AG04449 (cell line): ENCODE results near the gene LRP2.

Source experiments
- CTCF ChIA-PET: fragments of 350-600 bp; formaldehyde crosslinking; extraction: SDS; loops from one replicate; lab custom pipeline; 2021; ENCODE audit warnings: antibody characterized with exemption; lab: Yijun Ruan, JAX
- POLR2A ChIA-PET: fragments of 400-600, 350-600 bp; formaldehyde crosslinking; extraction: SDS; loops from one replicate; lab custom pipeline; 2020; ENCODE audit warnings: antibody characterized with exemption, inconsistent platforms; lab: Yijun Ruan, JAX
- DNase-seq: peaks from one replicate; pipeline ENCODE4 v3.0.0-alpha.2; 2010; ENCODE audit warnings: low read depth, low spot score
- H3K4me3 ChIP-seq: 2 replicates; pipeline ENCODE4 v1.5.1; 2011; ENCODE audit warnings: low read depth, mild to moderate bottlenecking, control low read depth, low read length
- CTCF ChIP-seq: IDR thresholded peaks from one replicate; pipeline ENCODE4 v1.5.1; 2011; ENCODE audit warnings: mild to moderate bottlenecking, moderate library complexity, low read length, control low read depth, inconsistent platforms; ENCODE audit not compliant: insufficient read depth; ENCODE audit errors: missing control alignments

LRP2 gene

GRCh38 chr2:169225233-169225750 lies 137.0 kb downstream of the LRP2 start:
- CTCF ChIA-PET, result no interaction called here
- TF ChIP-seq CTCF, result no peak
- H3K4me3 ChIP-seq, result no peak overlapping the region
- POLR2A ChIA-PET, result no interaction called here
- no peak for DNase-seq

DNA sequence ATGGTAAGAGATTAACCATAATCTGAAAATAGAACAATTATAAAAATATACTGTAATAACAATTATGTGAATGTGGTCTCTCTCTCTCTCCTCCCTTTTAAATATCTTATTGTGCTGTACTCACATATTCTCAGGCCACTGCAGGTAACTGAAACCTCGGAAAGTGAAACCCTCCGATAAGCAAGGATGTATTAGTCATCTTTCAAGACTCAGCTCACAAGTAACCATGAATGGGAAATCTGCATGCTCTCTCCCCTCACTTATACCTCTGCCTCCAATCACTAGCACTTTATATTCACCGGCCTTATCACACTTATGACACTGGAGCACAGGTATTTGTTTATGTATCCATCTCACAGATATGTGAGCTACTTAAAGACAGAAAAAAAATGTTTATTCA lies 139.7 kb downstream of the LRP2 start:
- DNase-seq, result no peak
- no peak overlapping the region for H3K4me3 ChIP-seq
- no peak for TF ChIP-seq CTCF
- CTCF ChIA-PET, result interaction anchor here (1.5 kb wide), 1 partner anchor 113 kb away, joined by 4 read pairs; no protein-coding TSS in a partner anchor
- POLR2A ChIA-PET, result no interaction called here

DNA sequence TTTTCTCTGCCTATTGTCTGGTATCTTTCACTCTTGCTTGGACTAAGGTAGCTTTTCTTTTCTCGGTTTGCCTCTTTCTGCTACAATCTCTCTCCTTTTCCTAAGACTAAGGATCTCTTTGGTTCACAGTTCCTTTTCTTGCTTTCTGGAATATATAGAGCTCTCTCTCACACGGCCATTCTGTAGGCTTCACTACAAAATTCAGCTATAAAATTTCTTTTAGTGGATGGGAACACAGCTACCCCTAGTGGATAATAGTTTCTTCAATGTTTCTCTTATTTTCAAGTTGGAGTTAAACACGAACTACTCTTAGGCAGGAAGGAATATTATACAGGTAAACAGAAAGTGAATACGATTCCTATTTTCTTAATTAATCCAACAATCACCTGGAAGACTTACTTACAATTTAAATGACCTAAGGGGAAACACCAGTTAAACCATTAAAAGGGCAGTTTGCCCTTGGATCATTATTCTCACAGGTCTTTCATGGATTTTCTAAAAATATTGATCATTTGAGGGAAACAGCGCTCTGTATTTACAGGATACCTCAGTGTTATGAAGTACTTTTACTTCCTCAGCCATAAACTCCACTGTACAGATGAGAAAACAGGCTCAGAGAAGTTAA lies 140.5 kb downstream of the LRP2 start:
- no peak for DNase-seq
- H3K4me3 ChIP-seq, result no peak overlapping the region
- TF ChIP-seq CTCF, result no peak
- ChIA-PET POLR2A (no interaction called here), CTCF (interaction anchor here (1.5 kb wide), 1 partner anchor 112 kb away, joined by 4 read pairs; no protein-coding TSS in a partner anchor)

DNA sequence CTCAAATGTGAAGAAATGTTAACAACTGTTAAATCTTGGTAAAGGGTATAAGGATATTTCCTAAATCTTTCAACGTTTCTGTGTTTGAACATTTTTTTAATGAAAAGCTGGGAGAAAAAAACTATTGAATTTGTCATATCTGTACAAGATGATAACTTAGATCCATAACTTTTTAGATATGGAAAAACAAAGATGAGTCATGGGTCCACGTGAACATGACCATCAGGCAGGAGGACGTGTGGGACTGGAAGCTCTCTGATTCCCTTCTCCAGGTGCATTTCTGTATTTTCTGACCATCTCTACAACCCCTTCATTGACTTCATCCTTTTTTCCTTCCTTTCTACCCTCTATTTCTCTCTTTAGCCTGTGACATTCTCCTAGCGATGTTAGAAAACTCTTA lies 151.4 kb downstream of the LRP2 start:
- ChIA-PET CTCF (no interaction called here), POLR2A (no interaction called here)
- no peak overlapping the region for H3K4me3 ChIP-seq
- no peak for TF ChIP-seq CTCF
- DNase-seq, result no peak

GRCh38 chr2:169208026-169208425 lies 154.3 kb downstream of the LRP2 start:
- ChIA-PET CTCF (no interaction called here), POLR2A (no interaction called here)
- H3K4me3 ChIP-seq, result no peak overlapping the region
- no peak for TF ChIP-seq CTCF
- DNase-seq, result no peak

GRCh38 chr2:169205176-169205575 lies 157.2 kb downstream of the LRP2 start:
- TF ChIP-seq CTCF, result no peak
- DNase-seq, result no peak
- ChIA-PET CTCF (no interaction called here), POLR2A (no interaction called here)
- no peak overlapping the region for H3K4me3 ChIP-seq
